Measurements from ENCODE around the gene PDXP.

The PDXP gene

DNA sequence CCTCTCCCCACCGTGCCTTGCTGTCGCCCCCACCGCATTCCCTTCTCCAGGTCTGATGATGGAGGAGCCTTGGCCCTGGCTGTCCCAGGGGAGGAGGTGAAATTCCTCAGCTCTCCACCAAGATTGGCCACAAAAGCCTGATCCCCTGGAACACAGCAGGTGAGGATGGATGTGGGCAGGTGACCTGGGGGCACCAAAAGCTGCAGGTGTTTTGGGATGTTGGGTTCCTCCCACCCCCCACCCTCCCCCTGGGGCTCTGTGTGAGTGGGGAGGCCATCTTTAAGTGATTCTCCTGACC lies 39.0 kb downstream of the PDXP start:
- no peak for DNase-seq (ENCODE audit: low spot score)

DNA sequence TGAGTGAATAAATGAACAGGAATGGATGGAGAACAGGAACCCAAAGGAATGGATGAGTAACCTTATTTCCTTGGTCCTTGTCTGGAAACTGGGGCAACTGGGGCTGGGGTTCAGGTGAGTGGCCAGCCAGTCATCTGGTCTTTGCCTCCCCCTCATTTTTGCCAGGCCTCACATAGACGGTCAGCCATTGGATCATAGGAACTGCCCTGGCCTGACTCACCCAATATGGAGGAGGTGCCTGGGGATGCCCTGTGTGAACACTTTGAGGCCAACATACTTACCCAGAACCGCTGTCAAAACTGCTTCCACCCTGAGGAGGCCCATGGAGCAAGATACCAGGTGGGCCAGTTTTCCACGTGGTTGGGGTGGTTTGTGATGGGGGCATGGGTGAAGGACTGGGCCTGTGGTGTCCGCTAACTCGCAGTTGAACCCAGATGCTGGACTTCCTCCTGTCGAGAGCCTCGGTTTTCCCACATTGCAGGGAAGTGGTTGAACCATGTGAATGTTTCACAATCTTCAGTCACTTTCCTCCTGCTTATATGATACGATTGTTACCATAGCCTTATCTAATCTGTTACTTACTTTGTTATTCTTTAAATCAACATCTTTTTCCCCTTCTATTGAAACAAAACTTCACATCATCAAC lies 42.7 kb downstream of the PDXP start:
- DNase-seq (ENCODE audit: low spot score): peak; percentile 61

DNA sequence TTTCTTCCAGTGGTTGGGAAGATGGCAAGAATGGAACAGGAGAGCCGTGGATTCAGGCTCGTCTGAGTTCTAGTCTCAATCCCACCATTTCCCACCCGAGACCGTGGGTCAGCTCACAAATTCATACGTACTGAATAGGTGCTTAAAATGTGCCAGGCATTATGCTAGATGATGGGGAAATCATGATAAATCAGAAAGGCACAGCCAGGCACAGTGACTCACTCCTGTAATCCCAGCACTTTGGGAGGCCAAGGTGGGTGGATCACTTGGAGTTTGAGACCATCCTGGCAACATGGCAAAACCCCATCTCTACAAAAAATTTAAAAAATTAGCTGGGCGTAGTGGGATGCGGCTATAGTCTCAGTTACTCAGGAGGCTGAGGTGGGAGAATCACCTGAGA lies 45.4 kb downstream of the PDXP start:
- no peak for DNase-seq (ENCODE audit: low spot score)

DNA sequence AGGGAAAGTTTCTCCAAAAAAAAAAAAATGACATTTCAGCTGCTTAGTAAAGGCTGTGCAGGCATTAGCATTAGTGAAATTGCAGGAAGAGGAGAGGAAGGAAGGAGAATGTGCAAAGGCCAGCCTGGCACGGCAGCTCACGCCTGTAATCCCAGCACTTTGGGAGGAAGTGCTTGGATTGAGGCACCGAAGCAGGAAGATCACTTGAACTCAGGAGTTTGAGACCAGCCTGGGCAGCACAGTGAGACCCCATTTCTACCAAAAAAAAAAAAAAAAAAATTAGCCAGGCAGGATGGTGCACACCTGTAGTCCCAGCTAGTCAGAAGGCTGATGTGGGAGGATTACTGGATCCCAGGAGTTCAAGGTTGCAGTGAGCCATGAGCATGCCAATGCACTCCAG lies 46.1 kb downstream of the PDXP start:
- DNase-seq (ENCODE audit: low spot score): no peak

DNA sequence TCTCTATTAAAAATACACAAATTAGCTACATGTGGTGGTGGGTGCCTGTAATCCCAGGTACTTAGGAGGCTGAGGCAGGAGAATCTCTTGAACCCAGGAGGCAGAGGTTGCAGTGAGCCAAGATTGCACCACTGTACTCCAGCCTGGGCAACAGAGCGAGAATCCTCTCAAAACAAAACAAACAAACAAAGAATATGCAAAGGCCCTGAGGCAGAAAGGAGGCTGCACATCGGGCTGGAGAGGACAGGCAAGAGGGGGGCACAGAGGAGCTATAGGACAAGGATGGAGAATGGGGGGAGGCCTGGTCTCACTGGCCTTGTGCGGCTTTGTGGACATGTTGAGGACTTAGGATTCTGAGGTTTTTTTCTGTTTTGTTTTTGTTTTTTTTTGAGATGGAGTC lies 46.7 kb downstream of the PDXP start:
- DNase-seq (ENCODE audit: low spot score): no peak

DNA sequence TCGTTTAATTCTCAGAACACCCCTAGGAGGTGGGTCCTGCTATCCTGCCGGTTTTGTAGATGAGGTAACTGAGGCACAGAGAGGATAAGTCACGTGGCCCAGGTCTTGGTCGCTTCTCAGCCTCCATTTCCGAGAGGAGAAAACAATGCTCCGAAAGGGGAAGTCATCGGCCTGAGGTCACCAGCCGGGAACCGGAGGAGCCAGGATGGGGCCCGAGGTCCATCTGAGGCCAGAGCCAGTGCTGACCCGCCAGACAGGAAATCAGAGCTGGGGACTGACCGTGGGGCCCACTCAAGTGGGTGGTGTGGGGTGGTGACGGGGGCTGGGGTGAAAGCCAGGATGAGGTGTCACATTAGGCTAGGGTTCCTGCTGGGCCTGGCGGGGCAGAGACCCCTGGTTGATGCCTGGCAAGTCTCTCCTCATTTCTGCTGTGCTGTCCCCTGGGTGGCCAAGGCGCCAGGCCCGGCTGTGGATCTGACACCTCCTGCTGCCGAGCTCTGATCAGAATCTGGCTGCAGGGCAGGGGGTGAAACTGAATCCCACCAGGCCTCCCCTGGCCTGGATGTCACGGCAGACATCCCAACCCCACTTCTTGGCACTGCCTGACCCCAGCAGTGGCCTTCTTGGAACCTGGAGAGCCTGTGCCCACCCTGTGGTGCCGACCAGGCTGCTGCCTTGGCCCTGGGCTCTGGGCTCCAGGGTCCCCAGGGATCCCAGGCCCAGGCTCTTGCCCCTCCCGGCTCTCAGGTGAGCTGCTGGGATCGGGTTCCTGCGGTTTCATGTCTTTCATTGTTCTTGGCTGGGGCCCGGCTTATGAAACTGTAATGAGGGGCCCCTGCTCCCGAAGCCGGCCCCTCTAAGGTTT lies 50.3 kb downstream of the PDXP start:
- DNase-seq (ENCODE audit: low spot score): no peak

DNA sequence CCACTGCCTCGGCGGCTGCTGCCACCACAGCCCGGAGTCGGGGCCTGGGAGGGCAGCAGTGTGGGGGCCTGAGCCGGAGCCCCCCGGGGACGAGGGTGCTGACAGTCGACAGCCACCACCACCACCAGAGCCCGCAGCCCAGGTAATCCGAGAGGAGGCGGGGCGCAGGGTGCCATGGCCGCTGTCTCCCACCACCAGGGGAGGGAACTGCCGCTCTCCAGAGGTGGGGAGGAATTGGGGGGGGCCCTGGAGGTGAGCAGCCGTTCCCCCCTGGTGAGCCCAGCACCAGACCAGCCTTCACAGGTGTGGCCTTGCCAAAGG lies 50.9 kb downstream of the PDXP start:
- no peak for DNase-seq (ENCODE audit: low spot score)

DNA sequence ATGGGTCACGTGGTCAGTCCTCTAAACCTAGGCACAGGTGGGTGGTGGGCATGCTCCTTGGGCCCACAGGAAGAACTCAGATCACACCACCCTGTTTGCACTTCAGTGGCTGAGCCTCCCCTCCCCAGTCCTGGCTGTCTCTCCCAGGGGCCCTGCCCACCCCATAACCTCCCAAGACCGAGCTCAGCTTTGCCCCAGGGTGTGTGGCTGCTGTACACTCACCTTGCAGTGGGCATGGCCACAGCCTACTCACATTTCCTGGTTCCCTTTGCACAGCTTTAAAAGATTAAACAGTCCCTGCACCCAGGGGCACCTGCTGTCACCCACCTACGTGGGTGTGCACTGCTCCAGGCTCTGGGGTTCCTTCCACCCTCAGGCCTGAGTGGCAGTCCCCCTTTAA lies 52.2 kb downstream of the PDXP start:
- DNase-seq (ENCODE audit: low spot score): no peak

DNA sequence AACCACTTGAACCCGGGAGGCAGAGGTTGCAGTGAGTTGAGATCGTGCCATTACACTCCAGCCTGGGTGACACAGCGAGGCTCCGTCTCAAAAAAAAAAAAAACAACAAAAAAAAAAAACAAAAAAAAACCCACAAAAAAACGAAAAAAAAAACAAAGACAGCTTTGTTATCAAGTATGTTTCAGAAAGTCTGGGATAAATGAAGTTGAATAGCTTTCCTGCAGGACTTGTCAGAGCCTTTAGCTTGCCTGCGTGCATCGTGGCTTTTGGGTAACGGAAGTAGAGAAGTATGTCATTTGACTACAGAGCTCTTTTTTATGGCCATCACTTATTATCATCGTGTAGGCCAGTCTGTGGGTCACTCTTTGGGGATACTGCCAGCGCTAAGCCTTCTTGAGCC lies 53.0 kb downstream of the PDXP start:
- no peak for DNase-seq (ENCODE audit: low spot score)

DNA sequence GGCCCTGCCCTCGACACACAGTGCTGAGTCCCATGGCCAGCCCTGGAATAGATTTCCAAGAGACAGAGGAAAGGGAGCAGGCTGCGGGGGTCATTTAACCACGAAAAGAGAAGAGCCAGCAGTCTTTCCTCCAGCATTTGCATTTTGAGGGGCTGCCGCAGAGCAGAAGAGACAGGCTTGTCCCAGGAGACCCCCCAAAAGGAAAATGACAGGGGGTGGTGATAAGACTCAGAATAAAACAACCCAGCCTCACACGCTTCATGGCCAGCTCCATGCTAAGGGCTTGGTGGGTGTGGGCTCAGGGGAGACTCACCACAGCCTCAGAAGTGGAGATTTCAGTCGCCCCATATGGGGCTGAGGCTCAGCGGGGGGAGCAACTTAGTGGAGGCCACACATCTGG lies 55.2 kb downstream of the PDXP start:
- no peak for DNase-seq (ENCODE audit: low spot score)

DNA sequence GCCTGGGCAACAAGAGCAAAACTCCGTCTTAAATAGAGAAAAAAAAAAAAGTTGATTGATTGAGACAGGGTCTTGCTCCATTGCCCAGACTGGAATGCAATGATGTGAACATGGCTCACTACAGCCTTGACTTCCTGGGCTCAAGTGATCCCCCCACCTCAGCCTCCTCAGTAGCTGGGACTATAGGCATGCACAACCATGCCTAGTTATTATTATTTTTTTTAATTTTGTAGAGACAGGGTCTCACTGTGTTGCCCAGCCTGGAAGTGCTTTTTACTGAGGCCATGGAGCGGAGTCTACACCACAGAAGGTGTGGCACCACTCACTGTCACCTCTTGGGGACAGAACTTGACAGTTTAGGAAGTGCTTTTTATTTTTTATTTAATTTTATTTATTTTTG lies 56.1 kb downstream of the PDXP start:
- no peak for DNase-seq (ENCODE audit: low spot score)

DNA sequence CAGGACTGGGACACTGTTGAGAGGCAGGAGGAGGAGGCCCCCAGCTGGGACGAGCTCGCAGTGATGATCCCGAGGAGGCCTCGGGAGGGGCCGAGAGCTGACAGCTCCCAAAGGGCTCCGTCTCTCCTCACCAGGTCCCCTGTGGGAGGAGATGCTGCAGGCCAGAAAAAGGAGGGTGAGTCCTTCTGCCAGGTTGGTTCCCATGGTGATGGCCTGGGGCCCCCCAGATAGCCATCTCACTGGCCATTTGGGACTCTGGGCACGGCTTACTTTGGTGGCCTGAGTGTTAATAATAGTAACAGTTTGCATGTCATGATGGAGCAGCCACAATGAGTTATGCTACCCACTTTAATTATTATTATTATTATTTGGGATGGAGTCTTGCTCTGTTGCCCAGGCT lies 57.2 kb downstream of the PDXP start:
- no peak for DNase-seq (ENCODE audit: low spot score)
